ENCODE data around the gene KSR1. TPM values are rescaled to one million over a fixed set of nuclear protein-coding genes. Genes with fewer than 3 reads are reported as not detected.

The KSR1 gene
- total RNA-seq, 2 donors from 2014 or later = 13.9 to 16.5 TPM

DNA sequence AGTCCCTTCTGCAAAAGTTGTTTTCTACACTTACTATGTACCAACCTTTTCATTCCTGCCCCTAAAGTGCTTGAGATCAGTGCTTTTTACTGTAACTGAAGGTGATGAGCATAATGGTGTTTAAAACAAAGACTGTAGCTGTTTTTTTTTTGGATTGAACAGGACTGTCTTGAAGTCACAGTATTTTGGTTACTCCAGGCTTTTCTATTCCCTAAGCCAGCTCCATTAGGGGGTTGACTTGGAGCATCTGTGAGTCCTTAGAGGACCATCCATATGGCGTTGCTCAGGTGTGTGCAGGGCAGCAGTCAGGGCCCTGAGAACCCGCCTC lies 145.7 kb downstream of the KSR1 start:
- intact Hi-C loops (cut with DNase I) = loop anchor here (2.0 to 5.0 kb wide), 3 partner anchors 110 to 365 kb away; no protein-coding TSS in a partner anchor
- no peak for DNase-seq
- no peaks in the 10 kb centered on the region for H3K9me3 ChIP-seq
- no peaks in the 10 kb centered on the region for H3K36me3 ChIP-seq
- H3K4me1 ChIP-seq = no peaks in the 10 kb centered on the region
- H3K9ac ChIP-seq (ENCODE audit: low read depth in 2 of 2, low read length in 2 of 2) = no peak overlapping the region
- no peak for TF ChIP-seq CTCF (IDR thresholded peaks at IDR 0.05)
- no peaks in the 10 kb centered on the region for H3K27me3 ChIP-seq
- no peak overlapping the region for H3K4me3 ChIP-seq
- no peak overlapping the region for H3K27ac ChIP-seq

DNA sequence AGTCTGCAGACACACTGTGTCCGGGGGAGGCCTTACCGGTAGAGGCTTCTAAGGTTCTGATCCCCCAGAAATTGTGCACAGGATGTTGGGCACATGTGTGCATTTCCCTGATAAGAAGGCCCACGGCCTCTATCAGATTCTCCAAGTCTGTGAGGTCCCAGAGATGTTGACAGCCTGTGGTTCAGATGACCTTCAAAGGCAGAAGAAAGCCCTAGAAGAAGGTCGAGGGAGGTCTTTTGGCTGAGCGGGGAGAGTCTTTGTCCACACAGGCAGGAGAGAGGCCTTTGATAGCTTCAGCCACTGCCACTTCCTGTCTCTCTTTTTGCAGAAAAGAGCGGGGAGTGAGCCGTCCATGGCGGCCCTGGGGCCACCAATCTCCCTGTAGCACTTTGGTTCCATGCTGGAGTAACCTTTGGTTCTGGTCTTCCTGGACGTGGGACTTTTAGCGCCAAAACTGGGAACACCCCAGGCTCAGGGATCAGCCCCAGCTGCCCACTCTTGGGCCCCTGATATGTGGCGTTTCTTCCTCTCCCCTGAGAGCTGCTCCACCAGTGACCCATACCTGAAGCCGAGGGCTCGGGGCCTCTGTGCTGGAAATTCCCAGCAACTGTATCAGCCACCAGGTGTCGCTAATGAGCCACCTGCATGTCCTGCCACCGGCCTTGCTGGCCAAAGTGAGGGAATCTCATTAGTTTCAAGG lies 146.6 kb downstream of the KSR1 start:
- H3K4me1 ChIP-seq = no peaks in the 10 kb centered on the region
- H3K4me3 ChIP-seq = no peak overlapping the region
- no peak overlapping the region for H3K27ac ChIP-seq
- DNase-seq = peak; percentile 84
- no peaks in the 10 kb centered on the region for H3K9me3 ChIP-seq
- TF ChIP-seq CTCF (IDR thresholded peaks at IDR 0.05) = peak; percentile 97
- H3K36me3 ChIP-seq = no peaks in the 10 kb centered on the region
- intact Hi-C loops (cut with DNase I) = loop anchor here (1.0 to 5.0 kb wide), 3 partner anchors 48 to 248 kb away; no protein-coding TSS in a partner anchor
- H3K9ac ChIP-seq (ENCODE audit: low read depth in 2 of 2, low read length in 2 of 2) = no peak overlapping the region
- no peaks in the 10 kb centered on the region for H3K27me3 ChIP-seq

- Histone ChIP-seq H3K4me3 (no peak overlapping the region), H3K9ac (ENCODE audit: low read depth in 2 of 2, low read length in 2 of 2) (no peak overlapping the region), H3K9me3 (no peaks in the 10 kb centered on the region), H3K4me1 (no peaks in the 10 kb centered on the region), H3K27ac (no peak overlapping the region), H3K27me3 (no peaks in the 10 kb centered on the region), H3K36me3 (no peaks in the 10 kb centered on the region)
- DNase-seq = no peak
- no peak for TF ChIP-seq CTCF (IDR thresholded peaks at IDR 0.05)
- intact Hi-C loops (cut with DNase I) = loop anchor here (1.0 to 5.0 kb wide), 3 partner anchors 48 to 249 kb away; no protein-coding TSS in a partner anchor
Measured at GRCh38 chr17:27603421-27603770, 147.1 kb downstream of the KSR1 start.

GRCh38 chr17:27603880-27604794 lies 147.9 kb downstream of the KSR1 start:
- TF ChIP-seq CTCF (IDR thresholded peaks at IDR 0.05) = no peak
- Histone ChIP-seq H3K36me3 (no peaks in the 10 kb centered on the region), H3K27me3 (no peaks in the 10 kb centered on the region), H3K4me1 (no peaks in the 10 kb centered on the region), H3K9me3 (no peaks in the 10 kb centered on the region), H3K27ac (no peak overlapping the region), H3K4me3 (no peak overlapping the region), H3K9ac (ENCODE audit: low read depth in 2 of 2, low read length in 2 of 2) (no peak overlapping the region)
- intact Hi-C loops (cut with DNase I) = loop anchor here (1.0 to 5.0 kb wide), 3 partner anchors 47 to 249 kb away; no protein-coding TSS in a partner anchor
- peak; percentile 55 for DNase-seq

DNA sequence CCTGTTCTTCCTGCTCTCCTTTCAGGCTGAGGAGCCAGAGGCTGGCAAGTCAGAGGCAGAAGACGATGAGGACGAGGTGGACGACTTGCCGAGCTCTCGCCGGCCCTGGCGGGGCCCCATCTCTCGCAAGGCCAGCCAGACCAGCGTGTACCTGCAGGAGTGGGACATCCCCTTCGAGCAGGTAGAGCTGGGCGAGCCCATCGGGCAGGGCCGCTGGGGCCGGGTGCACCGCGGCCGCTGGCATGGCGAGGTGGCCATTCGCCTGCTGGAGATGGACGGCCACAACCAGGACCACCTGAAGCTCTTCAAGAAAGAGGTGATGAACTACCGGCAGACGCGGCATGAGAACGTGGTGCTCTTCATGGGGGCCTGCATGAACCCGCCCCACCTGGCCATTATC lies 149.2 kb downstream of the KSR1 start:
- intact Hi-C loops (cut with DNase I) = no loop called here
- no peak for TF ChIP-seq CTCF (IDR thresholded peaks at IDR 0.05)
- Histone ChIP-seq H3K4me1 (no peaks in the 10 kb centered on the region), H3K36me3 (no peaks in the 10 kb centered on the region), H3K27ac (no peak overlapping the region), H3K9me3 (no peaks in the 10 kb centered on the region), H3K4me3 (no peak overlapping the region), H3K9ac (ENCODE audit: low read depth in 2 of 2, low read length in 2 of 2) (no peak overlapping the region), H3K27me3 (no peaks in the 10 kb centered on the region)
- DNase-seq = no peak
